GM12878 (cell line): ENCODE measurements around the gene CHRNE. TPM values are rescaled to one million over a fixed set of nuclear protein-coding genes. Genes with fewer than 3 reads are reported as not detected.

ENCODE experiments used
- ATAC-seq: fragments of 200-7000 bp; cut with Tn5 transposase; 3 replicates; pipeline ENCODE4 v1.9.1; 2020; ENCODE audit warnings: mild to moderate bottlenecking, moderate library complexity
- BruUV-seq: library from RNA; stranded (reverse); fragments of 400-500 nt; replicated peaks from 2 replicates; lab custom pipeline; 2021; lab: Mats Ljungman, UMichigan
- CTCF ChIA-PET: fragments of 300-600 bp; sonication (Branson Sonifier 250); formaldehyde crosslinking; extraction: SDS; loops from one replicate; lab custom pipeline; 2021; ENCODE audit warnings: inconsistent platforms; lab: Yijun Ruan, JAX
- POLR2A ChIA-PET: fragments of 350-600 bp; formaldehyde crosslinking; extraction: SDS; loops from one replicate; lab custom pipeline; 2021; ENCODE audit warnings: inconsistent platforms; lab: Charles Lee
- RAD21 ChIA-PET: fragments of 300-600 bp; sonication (Branson Sonifier 250); formaldehyde crosslinking; loops from one replicate; lab custom pipeline; 2023; ENCODE audit warnings: antibody characterized with exemption; ENCODE audit not compliant: unreplicated experiment; lab: Charles Lee
- SMC1A ChIA-PET: fragments of 300-600 bp; sonication (Branson Sonifier 250); formaldehyde crosslinking; loops from one replicate; lab custom pipeline; 2023; ENCODE audit not compliant: unreplicated experiment, uncharacterized antibody; lab: Charles Lee
- DNase-seq: peaks from one replicate; pipeline ENCODE4 v3.0.0-alpha.2; 2011; ENCODE audit warnings: low read depth, low spot score
- FAIRE-seq: peaks from 3 replicates; lab custom pipeline; 2011; peaks lifted over from hg19 to GRCh38; lab: Jason Lieb, UNC
- H2AFZ ChIP-seq: 2 replicates; pipeline ENCODE4 v1.6.0; 2011; ENCODE audit warnings: low read depth, low read length, control low read depth; ENCODE audit not compliant: control insufficient read depth
- H3K27ac ChIP-seq: 2 replicates; pipeline ENCODE4 v1.5.1; 2011; ENCODE audit warnings: control low read depth; ENCODE audit not compliant: control insufficient read depth, insufficient read depth
- H3K27me3 ChIP-seq, 2 experiments: replicated peaks in 1 of 2; 2 replicates each; pipeline versions ENCODE4 v1.6.0 to v1.6.1; 2011; ENCODE audit warnings: low read length in 1 of 2; ENCODE audit not compliant: control insufficient read depth in 2 of 2, insufficient read depth in 2 of 2
- H3K36me3 ChIP-seq, 2 experiments: 2 replicates each; pipeline ENCODE4 v1.5.1; 2011; ENCODE audit warnings: low read length in 1 of 2; ENCODE audit not compliant: control insufficient read depth in 2 of 2, insufficient read depth in 2 of 2
- H3K4me1 ChIP-seq: 2 replicates; pipeline ENCODE4 v1.6.1; 2011; ENCODE audit warnings: mild to moderate bottlenecking, low read length, moderate library complexity, mixed read lengths; ENCODE audit not compliant: control insufficient read depth, insufficient read depth
- H3K4me2 ChIP-seq: 2 replicates; pipeline ENCODE4 v1.6.0; 2011; ENCODE audit warnings: control low read depth; ENCODE audit not compliant: control insufficient read depth, insufficient read depth
- H3K4me3 ChIP-seq: fragments of 200-600 bp; sonication (generic); 2 replicates; pipeline ENCODE4 v1.5.1; 2016
- H3K79me2 ChIP-seq: 2 replicates; pipeline ENCODE4 v1.6.0; 2011; ENCODE audit warnings: low read length; ENCODE audit not compliant: control insufficient read depth, insufficient read depth
- H3K9ac ChIP-seq: 2 replicates; pipeline ENCODE4 v1.8.0; 2011; ENCODE audit warnings: low read length, control low read depth, mixed read lengths; ENCODE audit not compliant: control insufficient read depth, insufficient read depth
- H3K9me3 ChIP-seq: replicated peaks from 3 replicates; pipeline ENCODE4 v1.5.1; 2011; ENCODE audit warnings: mild to moderate bottlenecking, low read length; ENCODE audit not compliant: control insufficient read depth, insufficient read depth
- H4K20me1 ChIP-seq: 2 replicates; pipeline ENCODE4 v1.6.0; 2011; ENCODE audit not compliant: control insufficient read depth, insufficient read depth
- FOXM1 ChIP-seq: IDR thresholded peaks from 2 replicates; pipeline ENCODE4 v1.6.1; 2012; ENCODE audit warnings: low read depth, mild to moderate bottlenecking, inconsistent platforms, low read length, moderate library complexity
- GATAD2B ChIP-seq: fragments of 450-650 bp; conservative IDR thresholded peaks from 2 replicates; pipeline ENCODE4 v1.6.1; 2017; ENCODE audit warnings: low read depth, mild to moderate bottlenecking, moderate library complexity
- IKZF1 ChIP-seq: fragments of 450-650 bp; conservative IDR thresholded peaks from 2 replicates; pipeline ENCODE4 v1.6.1; 2017; ENCODE audit warnings: antibody characterized with exemption, mild to moderate bottlenecking
- JUND ChIP-seq: IDR thresholded peaks from 2 replicates; pipeline ENCODE4 v1.6.1; 2012; ENCODE audit warnings: low read depth, mild to moderate bottlenecking, low read length, improper control_type of control experiment, moderate library complexity
- MYB ChIP-seq: fragments of 150-350 bp; IDR thresholded peaks from 2 replicates; pipeline ENCODE4 v1.6.1; 2014; ENCODE audit warnings: mild to moderate bottlenecking, low read depth, low read length, borderline replicate concordance
- NFXL1 ChIP-seq: fragments of 450-650 bp; IDR thresholded peaks from 2 replicates; pipeline ENCODE4 v1.6.1; 2017; ENCODE audit warnings: antibody characterized with exemption, mild to moderate bottlenecking, borderline replicate concordance
- SMARCA5 ChIP-seq: fragments of 450-650 bp; IDR thresholded peaks from 2 replicates; pipeline ENCODE4 v1.6.1; 2017; ENCODE audit warnings: mild to moderate bottlenecking
- SRF ChIP-seq, 2 experiments: IDR thresholded peaks; 2 replicates each; pipeline ENCODE4 v1.6.1; 2011; ENCODE audit warnings: low read depth in 2 of 2, low read length in 2 of 2, mild to moderate bottlenecking in 1 of 2, moderate library complexity in 1 of 2
- STAT1 ChIP-seq: fragments of 450-650 bp; conservative IDR thresholded peaks from 2 replicates; pipeline ENCODE4 v1.6.1; 2014; ENCODE audit warnings: antibody characterized with exemption, mild to moderate bottlenecking
- TBL1XR1 ChIP-seq: IDR thresholded peaks from 2 replicates; pipeline ENCODE4 v1.6.1; 2012; ENCODE audit warnings: low read depth, low read length, improper control_type of control experiment
- ZBED1 ChIP-seq: IDR thresholded peaks from 2 replicates; pipeline ENCODE4 v1.6.1; 2016; ENCODE audit warnings: borderline replicate concordance
- WGBS: methylation state at CpG from one replicate; pipeline ENCODE4 v1.1.6; 2016; ENCODE audit warnings: low lambda C conversion rate; ENCODE audit not compliant: insufficient replicate concordance, insufficient coverage; ENCODE audit errors: missing lambda C conversion rate; 5-methylcytosine and 5-hydroxymethylcytosine counted together
- in situ Hi-C: fragments of 300-500 bp; cut with MboI; formaldehyde crosslinking; loops from 9 replicates; pipeline ENCODE4 v1.14.3; 2018; ENCODE audit warnings: mixed read lengths
- intact Hi-C: fragments of 100-400 bp; cut with micrococcal nuclease; formaldehyde crosslinking; loops from one replicate; pipeline ENCODE4 v1.14.2; 2022; ENCODE audit not compliant: unreplicated experiment
- polyA plus RNA-seq, 11 experiments: library from polyadenylated mRNA; depleted of rRNA in 4 of 11; unstranded in 6 of 11; stranded (reverse) in 5 of 11; fragments of >200 nt; fragmentation: Nextera tagmentation in 4 of 11; fragmentation: Illumina TruSeq in 1 of 11; extraction: Ambion mirVana in 4 of 11; extraction: Trizol in 1 of 11; gene quantifications; 1 replicate in 1 of 11; 2 replicates in 10 of 11; pipeline versions ENCODE4 v1.2.1 to v1.2.3, GENCODE V29; 2011 to 2016; ENCODE audit warnings: inconsistent platforms in 2 of 11, missing spikeins in 2 of 11, low read depth in 1 of 11
- total RNA-seq, 4 experiments: library from RNA; depleted of rRNA in 3 of 4; stranded (reverse); fragments of >200 nt in 3 of 4; fragmentation: Illumina TruSeq in 1 of 4; extraction: Trizol in 1 of 4; gene quantifications; 2 replicates each; pipeline versions ENCODE4 v1.2.1 to v1.2.3, GENCODE V29; 2013 to 2021
- TF ChIP-seq, protein P1 (sequence below): IDR thresholded peaks from 2 replicates; pipeline ENCODE4 v1.6.1; 2012; ENCODE audit warnings: low read depth, low read length, improper control_type of control experiment
- TF ChIP-seq, protein P2 (sequence below): fragments of 450-650 bp; IDR thresholded peaks from 2 replicates; pipeline ENCODE4 v1.6.1; 2018; ENCODE audit warnings: borderline replicate concordance, mild to moderate bottlenecking; ENCODE audit not compliant: partially characterized antibody

CHRNE gene
- total and polyA plus RNA-seq, 10 of the 15 experiments (the other 5 are each of a cell fraction or from before 2014, with no cell fraction given) = 0.05 to 0.11 (median 0.08) TPM; not detected in 6

- TF ChIP-seq MYB (no peak), TBL1XR1 (no peak), SRF (IDR thresholded peaks at IDR 0.05; ENCODE audit: low read depth in 2 of 2, low read length in 2 of 2) (no peak), SMARCA5 (no peak), JUND (no peak), IKZF1 (no peak), STAT1 (no peak)
- TF ChIP-seq, protein P1, sequence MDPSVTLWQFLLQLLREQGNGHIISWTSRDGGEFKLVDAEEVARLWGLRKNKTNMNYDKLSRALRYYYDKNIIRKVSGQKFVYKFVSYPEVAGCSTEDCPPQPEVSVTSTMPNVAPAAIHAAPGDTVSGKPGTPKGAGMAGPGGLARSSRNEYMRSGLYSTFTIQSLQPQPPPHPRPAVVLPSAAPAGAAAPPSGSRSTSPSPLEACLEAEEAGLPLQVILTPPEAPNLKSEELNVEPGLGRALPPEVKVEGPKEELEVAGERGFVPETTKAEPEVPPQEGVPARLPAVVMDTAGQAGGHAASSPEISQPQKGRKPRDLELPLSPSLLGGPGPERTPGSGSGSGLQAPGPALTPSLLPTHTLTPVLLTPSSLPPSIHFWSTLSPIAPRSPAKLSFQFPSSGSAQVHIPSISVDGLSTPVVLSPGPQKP = no peak
Measured at GRCh38 chr17:4893721-4894560, 9.0 kb downstream of the CHRNE start (continued).

- Histone ChIP-seq H3K27ac (no peak overlapping the region), H3K4me2 (no peak overlapping the region), H3K36me3 (peaks cover 6 to 27% of the 10 kb centered on the region in 2 experiments; a peak in 3 of 4 replicates), H3K4me1 (no peaks in the 10 kb centered on the region), H3K79me2 (no peaks in the 10 kb centered on the region), H4K20me1 (peaks cover 2% of the 10 kb centered on the region; the same call in 1 of the 2 replicates), H2AFZ (no peak overlapping the region), H3K4me3 (no peak overlapping the region), H3K27me3 (no peaks in the 10 kb centered on the region), H3K9me3 (no peaks in the 10 kb centered on the region), H3K9ac (no peak overlapping the region)
- intact Hi-C loops (no loop called here), in situ Hi-C loops (no loop called here)
- WGBS = 85% methylated on average over 18 of the region's 18 CpGs
- ChIA-PET CTCF (no interaction called here), SMC1A (no interaction called here), RAD21 (no interaction called here), POLR2A (no interaction called here)
- FAIRE-seq (no peak), DNase-seq (no peak), ATAC-seq (no peak)
- BruUV-seq = no TSS peak
- no peak for TF ChIP-seq GATAD2B
- TF ChIP-seq, protein P2, sequence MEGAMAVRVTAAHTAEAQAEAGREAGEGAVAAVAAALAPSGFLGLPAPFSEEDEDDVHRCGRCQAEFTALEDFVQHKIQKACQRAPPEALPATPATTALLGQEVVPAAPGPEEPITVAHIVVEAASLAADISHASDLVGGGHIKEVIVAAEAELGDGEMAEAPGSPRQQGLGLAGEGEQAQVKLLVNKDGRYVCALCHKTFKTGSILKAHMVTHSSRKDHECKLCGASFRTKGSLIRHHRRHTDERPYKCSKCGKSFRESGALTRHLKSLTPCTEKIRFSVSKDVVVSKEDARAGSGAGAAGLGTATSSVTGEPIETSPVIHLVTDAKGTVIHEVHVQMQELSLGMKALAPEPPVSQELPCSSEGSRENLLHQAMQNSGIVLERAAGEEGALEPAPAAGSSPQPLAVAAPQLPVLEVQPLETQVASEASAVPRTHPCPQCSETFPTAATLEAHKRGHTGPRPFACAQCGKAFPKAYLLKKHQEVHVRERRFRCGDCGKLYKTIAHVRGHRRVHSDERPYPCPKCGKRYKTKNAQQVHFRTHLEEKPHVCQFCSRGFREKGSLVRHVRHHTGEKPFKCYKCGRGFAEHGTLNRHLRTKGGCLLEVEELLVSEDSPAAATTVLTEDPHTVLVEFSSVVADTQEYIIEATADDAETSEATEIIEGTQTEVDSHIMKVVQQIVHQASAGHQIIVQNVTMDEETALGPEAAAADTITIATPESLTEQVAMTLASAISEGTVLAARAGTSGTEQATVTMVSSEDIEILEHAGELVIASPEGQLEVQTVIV = no peak
- TF ChIP-seq FOXM1 = no peak
- no peak for TF ChIP-seq ZBED1
- no peak for TF ChIP-seq NFXL1
Measured at GRCh38 chr17:4893272-4893671, 9.6 kb downstream of the CHRNE start.
